ENCODE results near the gene HEXD.

Gene HEXD

GRCh38 chr17:82391496-82392066 is 26.6 kb upstream of the HEXD start:
- Histone ChIP-seq H3K4me2 (ENCODE audit: low read length, poor library complexity, severe bottlenecking) (no peak overlapping the region), H2AFZ (ENCODE audit: low read depth, low read length) (no peak overlapping the region), H3K9me3 (ENCODE audit: control insufficient read depth, low read length) (no peaks in the 10 kb centered on the region), H3K36me3 (ENCODE audit: control insufficient read depth in 1 of 2, insufficient read depth in 2 of 2, low read depth in 1 of 2, low read length in 2 of 2) (peaks cover 17 to 27% of the 10 kb centered on the region in 2 experiments), H2BK5ac (ENCODE audit: low read depth, low read length, poor library complexity, severe bottlenecking) (no peak overlapping the region), H3K4me1 (ENCODE audit: control insufficient read depth, insufficient read depth, low read depth, low read length) (peaks cover 14% of the 10 kb centered on the region), H3K9ac (ENCODE audit: low read length) (no peak overlapping the region), H2BK15ac (ENCODE audit: low read depth, poor library complexity, severe bottlenecking) (no peak overlapping the region), H2AK5ac (ENCODE audit: low read length, severe bottlenecking) (no peak overlapping the region), H3K27me3 (ENCODE audit: control insufficient read depth in 1 of 2, insufficient read depth in 1 of 2, low read length in 2 of 2) (peaks cover 15% of the 10 kb centered on the region in 2 experiments), H2BK120ac (ENCODE audit: low read depth, low read length) (no peak overlapping the region), H3K23ac (ENCODE audit: low read length in 2 of 2) (no peak overlapping the region), H3K4me3 (ENCODE audit: insufficient read depth in 1 of 2, low read depth in 1 of 2, low read length in 2 of 2) (no peak overlapping the region), H4K91ac (ENCODE audit: low read length) (no peak overlapping the region), H2BK12ac (ENCODE audit: low read length in 2 of 2) (no peak overlapping the region), H3K27ac (ENCODE audit: low read length, poor library complexity, severe bottlenecking) (no peak overlapping the region), H3K18ac (ENCODE audit: low read depth in 1 of 2, low read length in 2 of 2) (no peak overlapping the region), H3K4ac (ENCODE audit: low read depth in 1 of 2, low read length in 2 of 2) (no peak overlapping the region), H3K14ac (ENCODE audit: low read length in 2 of 2) (no peak overlapping the region), H3K79me1 (replicated peaks; ENCODE audit: low read length, poor library complexity, severe bottlenecking) (no peaks in the 10 kb centered on the region), H4K8ac (ENCODE audit: low read length) (no peak overlapping the region)
- WGBS = 96% methylated on average over 22 of the region's 23 CpGs
- no peak for DNase-seq

- Histone ChIP-seq H2AK5ac (ENCODE audit: low read length, severe bottlenecking) (no peak overlapping the region), H3K18ac (ENCODE audit: low read depth in 1 of 2, low read length in 2 of 2) (no peak overlapping the region), H3K23ac (ENCODE audit: low read length in 2 of 2) (no peak overlapping the region), H3K4me1 (ENCODE audit: control insufficient read depth, insufficient read depth, low read depth, low read length) (peaks cover 19% of the 10 kb centered on the region), H3K4ac (ENCODE audit: low read depth in 1 of 2, low read length in 2 of 2) (no peak overlapping the region), H3K36me3 (ENCODE audit: control insufficient read depth in 1 of 2, insufficient read depth in 2 of 2, low read depth in 1 of 2, low read length in 2 of 2) (peaks cover 17 to 27% of the 10 kb centered on the region in 2 experiments), H3K79me1 (replicated peaks; ENCODE audit: low read length, poor library complexity, severe bottlenecking) (no peaks in the 10 kb centered on the region), H2BK5ac (ENCODE audit: low read depth, low read length, poor library complexity, severe bottlenecking) (no peak overlapping the region), H2BK120ac (ENCODE audit: low read depth, low read length) (no peak overlapping the region), H3K14ac (ENCODE audit: low read length in 2 of 2) (no peak overlapping the region), H3K27me3 (ENCODE audit: control insufficient read depth in 1 of 2, insufficient read depth in 1 of 2, low read length in 2 of 2) (peaks cover 7 to 8% of the 10 kb centered on the region in 2 experiments), H3K9me3 (ENCODE audit: control insufficient read depth, low read length) (no peaks in the 10 kb centered on the region), H2AFZ (ENCODE audit: low read depth, low read length) (no peak overlapping the region), H3K9ac (ENCODE audit: low read length) (no peak overlapping the region), H3K4me2 (ENCODE audit: low read length, poor library complexity, severe bottlenecking) (no peak overlapping the region), H3K27ac (ENCODE audit: low read length, poor library complexity, severe bottlenecking) (no peak overlapping the region), H2BK12ac (ENCODE audit: low read length in 2 of 2) (no peak overlapping the region), H3K4me3 (ENCODE audit: insufficient read depth in 1 of 2, low read depth in 1 of 2, low read length in 2 of 2) (no peak overlapping the region), H2BK15ac (ENCODE audit: low read depth, poor library complexity, severe bottlenecking) (no peak overlapping the region), H4K8ac (ENCODE audit: low read length) (no peak overlapping the region), H4K91ac (ENCODE audit: low read length) (no peak overlapping the region)
- WGBS = 91% methylated on average over 23 of the region's 28 CpGs
- no peak for DNase-seq
Measured at GRCh38 chr17:82392209-82392920, 25.8 kb upstream of the HEXD start.

GRCh38 chr17:82392941-82393340 is 25.2 kb upstream of the HEXD start:
- 95% methylated on average over 15 of the region's 15 CpGs for WGBS
- no peak overlapping the region for H3K18ac ChIP-seq (ENCODE audit: low read depth in 1 of 2, low read length in 2 of 2)

GRCh38 chr17:82394278-82394677 is 23.9 kb upstream of the HEXD start:
- Histone ChIP-seq H3K4ac (ENCODE audit: low read depth in 1 of 2, low read length in 2 of 2) (no peak overlapping the region), H3K27ac (ENCODE audit: low read length, poor library complexity, severe bottlenecking) (no peak overlapping the region), H3K18ac (ENCODE audit: low read depth in 1 of 2, low read length in 2 of 2) (no peak overlapping the region), H4K91ac (ENCODE audit: low read length) (no peak overlapping the region), H3K9me3 (ENCODE audit: control insufficient read depth, low read length) (no peaks in the 10 kb centered on the region), H3K4me2 (ENCODE audit: low read length, poor library complexity, severe bottlenecking) (no peak overlapping the region), H4K8ac (ENCODE audit: low read length) (no peak overlapping the region), H2BK12ac (ENCODE audit: low read length in 2 of 2) (no peak overlapping the region), H2BK5ac (ENCODE audit: low read depth, low read length, poor library complexity, severe bottlenecking) (no peak overlapping the region), H3K79me1 (replicated peaks; ENCODE audit: low read length, poor library complexity, severe bottlenecking) (no peaks in the 10 kb centered on the region), H3K27me3 (ENCODE audit: control insufficient read depth in 1 of 2, insufficient read depth in 1 of 2, low read length in 2 of 2) (no peaks in the 10 kb centered on the region), H3K23ac (ENCODE audit: low read length in 2 of 2) (no peak overlapping the region), H3K14ac (ENCODE audit: low read length in 2 of 2) (no peak overlapping the region), H3K4me1 (ENCODE audit: control insufficient read depth, insufficient read depth, low read depth, low read length) (peaks cover 28% of the 10 kb centered on the region), H2AK5ac (ENCODE audit: low read length, severe bottlenecking) (no peak overlapping the region), H2BK15ac (ENCODE audit: low read depth, poor library complexity, severe bottlenecking) (no peak overlapping the region), H2AFZ (ENCODE audit: low read depth, low read length) (no peak overlapping the region), H3K36me3 (ENCODE audit: control insufficient read depth in 1 of 2, insufficient read depth in 2 of 2, low read depth in 1 of 2, low read length in 2 of 2) (peaks cover 17 to 35% of the 10 kb centered on the region in 2 experiments), H3K4me3 (ENCODE audit: insufficient read depth in 1 of 2, low read depth in 1 of 2, low read length in 2 of 2) (no peak overlapping the region), H3K9ac (ENCODE audit: low read length) (no peak overlapping the region), H2BK120ac (ENCODE audit: low read depth, low read length) (no peak overlapping the region)
- DNase-seq = no peak
- WGBS = 97% methylated on average over 11 of the region's 12 CpGs

More at GRCh38 chr17:82392941-82393340, 25.2 kb upstream of the HEXD start:
- H4K91ac ChIP-seq (ENCODE audit: low read length) = no peak overlapping the region
- H2AFZ ChIP-seq (ENCODE audit: low read depth, low read length) = no peak overlapping the region
- no peak overlapping the region for H4K8ac ChIP-seq (ENCODE audit: low read length)
- no peak overlapping the region for H3K27ac ChIP-seq (ENCODE audit: low read length, poor library complexity, severe bottlenecking)
- peaks cover 24% of the 10 kb centered on the region for H3K4me1 ChIP-seq (ENCODE audit: control insufficient read depth, insufficient read depth, low read depth, low read length)
- H3K14ac ChIP-seq (ENCODE audit: low read length in 2 of 2) = no peak overlapping the region
- DNase-seq = no peak
- H3K9me3 ChIP-seq (ENCODE audit: control insufficient read depth, low read length) = no peaks in the 10 kb centered on the region
- no peak overlapping the region for H3K9ac ChIP-seq (ENCODE audit: low read length)
- no peak overlapping the region for H3K4ac ChIP-seq (ENCODE audit: low read depth in 1 of 2, low read length in 2 of 2)
- peaks cover 17 to 33% of the 10 kb centered on the region in 2 experiments for H3K36me3 ChIP-seq (ENCODE audit: control insufficient read depth in 1 of 2, insufficient read depth in 2 of 2, low read depth in 1 of 2, low read length in 2 of 2)
- H2BK12ac ChIP-seq (ENCODE audit: low read length in 2 of 2) = no peak overlapping the region
- H3K4me2 ChIP-seq (ENCODE audit: low read length, poor library complexity, severe bottlenecking) = no peak overlapping the region
- H2BK120ac ChIP-seq (ENCODE audit: low read depth, low read length) = no peak overlapping the region
- no peak overlapping the region for H2BK15ac ChIP-seq (ENCODE audit: low read depth, poor library complexity, severe bottlenecking)
- H3K27me3 ChIP-seq (ENCODE audit: control insufficient read depth in 1 of 2, insufficient read depth in 1 of 2, low read length in 2 of 2) = peaks cover 1 to 2% of the 10 kb centered on the region in 2 experiments
- no peak overlapping the region for H3K23ac ChIP-seq (ENCODE audit: low read length in 2 of 2)
- no peak overlapping the region for H2AK5ac ChIP-seq (ENCODE audit: low read length, severe bottlenecking)
- no peak overlapping the region for H3K4me3 ChIP-seq (ENCODE audit: insufficient read depth in 1 of 2, low read depth in 1 of 2, low read length in 2 of 2)
- no peaks in the 10 kb centered on the region for H3K79me1 ChIP-seq (replicated peaks; ENCODE audit: low read length, poor library complexity, severe bottlenecking)
- no peak overlapping the region for H2BK5ac ChIP-seq (ENCODE audit: low read depth, low read length, poor library complexity, severe bottlenecking)
